CD4-positive, CD25-positive, alpha-beta regulatory T cell (primary cell): Measurements from ENCODE around the gene EFCAB14. TPM values are rescaled to one million over a fixed set of nuclear protein-coding genes. Genes with fewer than 3 reads are reported as not detected.

Experiments
- ATAC-seq, 2 donors: fragments of 150-1000 bp; cut with Tn5 transposase; one replicate each; pipeline ENCODE4 v1.10.0; 2021; ENCODE audit warnings: low read depth in 2 of 2, moderate number of reproducible peaks in 2 of 2, moderate library complexity in 1 of 2
- DNase-seq, 3 donors: peaks; one replicate each; pipeline versions ENCODE4 v3.0.0 to v3.0.0-alpha.2; 2012 to 2022; ENCODE audit warnings: mixed read lengths in 1 of 3
- H3K27ac ChIP-seq: one replicate; pipeline ENCODE4 v1.7.0; 2013; ENCODE audit warnings: mild to moderate bottlenecking, low read length; ENCODE audit not compliant: insufficient read depth, poor library complexity, severe bottlenecking
- H3K27me3 ChIP-seq: one replicate; pipeline ENCODE4 v1.7.0; 2013; ENCODE audit warnings: low read length; ENCODE audit not compliant: control insufficient read depth, insufficient read depth
- H3K36me3 ChIP-seq: one replicate; pipeline ENCODE4 v1.7.0; 2013; ENCODE audit warnings: mild to moderate bottlenecking, low read length, moderate library complexity; ENCODE audit not compliant: control insufficient read depth, insufficient read depth
- H3K4me1 ChIP-seq: 2 replicates; pipeline ENCODE4 v1.7.0; 2013; ENCODE audit warnings: mild to moderate bottlenecking, low read length; ENCODE audit not compliant: insufficient read depth, control insufficient read depth, poor library complexity, severe bottlenecking
- H3K4me3 ChIP-seq: one replicate; pipeline ENCODE4 v1.7.0; 2013; ENCODE audit warnings: low read depth, mild to moderate bottlenecking, low read length, moderate library complexity
- H3K9me3 ChIP-seq, 2 experiments: 1 replicate in 1 of 2; 2 replicates in 1 of 2; pipeline ENCODE4 v1.7.0; 2013; ENCODE audit warnings: low read length in 2 of 2, mild to moderate bottlenecking in 1 of 2, moderate library complexity in 1 of 2; ENCODE audit not compliant: control insufficient read depth in 2 of 2
- H3K27ac Mint-ChIP-seq, 3 donors: one replicate each; pipeline ENCODE4 v1.8.0; 2020 to 2022; ENCODE audit warnings: mild to moderate bottlenecking in 3 of 3, mixed read lengths in 3 of 3, moderate library complexity in 2 of 3
- H3K27me3 Mint-ChIP-seq: one replicate; pipeline ENCODE4 v1.8.0; 2022; ENCODE audit warnings: mild to moderate bottlenecking, mixed read lengths
- H3K36me3 Mint-ChIP-seq: one replicate; pipeline ENCODE4 v1.8.0; 2020; ENCODE audit warnings: mixed read lengths
- H3K4me1 Mint-ChIP-seq, 4 donors: one replicate each; pipeline ENCODE4 v1.8.0; 2020 to 2022; ENCODE audit warnings: mixed read lengths in 4 of 4, mild to moderate bottlenecking in 1 of 4
- H3K4me3 Mint-ChIP-seq, 4 donors: one replicate each; pipeline ENCODE4 v1.8.0; 2020 to 2022; ENCODE audit warnings: mild to moderate bottlenecking in 4 of 4, mixed read lengths in 4 of 4, moderate library complexity in 3 of 4
- H3K9me3 Mint-ChIP-seq, 7 donors: one replicate each; pipeline ENCODE4 v1.8.0; 2020 to 2022; ENCODE audit warnings: mixed read lengths in 7 of 7, mild to moderate bottlenecking in 3 of 7, moderate library complexity in 2 of 7
- polyA plus RNA-seq, 4 donors: library from polyadenylated mRNA; unstranded; fragments of 300-500 nt; fragmentation: Illumina TruSeq; gene quantifications; one replicate each; pipeline ENCODE4 v1.2.3, GENCODE V29; 2021
- total RNA-seq: library from RNA; stranded (reverse); gene quantifications from one replicate; pipeline ENCODE4 v1.2.3, GENCODE V29; 2022

Gene EFCAB14
- total and polyA plus RNA-seq, 5 donors from 2014 or later, result 81.2 to 88.9 (median 83.7) TPM

GRCh38 chr1:46681333-46682034 lies 37.4 kb downstream of the EFCAB14 start:
- no peaks in the 10 kb centered on the region for H3K27me3 Mint-ChIP-seq

GRCh38 chr1:46679789-46680573 lies 38.9 kb downstream of the EFCAB14 start:
- H3K4me1 ChIP-seq, result peaks cover 12% of the 10 kb centered on the region
- Mint-ChIP-seq H3K27ac (peak overlapping the region in 1 of 3 donors; percentile 23), H3K4me1 (peaks cover 0 to 28% (median 23%) of the 10 kb centered on the region in 4 donors), H3K36me3 (peaks cover 55% of the 10 kb centered on the region), H3K4me3 (no peak overlapping the region), H3K27me3 (no peaks in the 10 kb centered on the region), H3K9me3 (no peaks in the 10 kb centered on the region)
- no peak for ATAC-seq
- H3K4me3 ChIP-seq, result no peak overlapping the region
- H3K9me3 ChIP-seq, result no peaks in the 10 kb centered on the region
- DNase-seq, result no peak
- no peaks in the 10 kb centered on the region for H3K27me3 ChIP-seq
- H3K27ac ChIP-seq, result no peak overlapping the region
- H3K36me3 ChIP-seq, result peaks cover 78% of the 10 kb centered on the region

More at GRCh38 chr1:46681333-46682034, 37.4 kb downstream of the EFCAB14 start:
- Mint-ChIP-seq H3K27ac (peak overlapping the region in 1 of 3 donors; percentile 30), H3K9me3 (no peaks in the 10 kb centered on the region), H3K36me3 (peaks cover 59% of the 10 kb centered on the region), H3K4me1 (peaks cover 0 to 14% (median 12%) of the 10 kb centered on the region in 4 donors), H3K4me3 (no peak overlapping the region)
- Histone ChIP-seq H3K27me3 (no peaks in the 10 kb centered on the region), H3K4me3 (no peak overlapping the region), H3K9me3 (no peaks in the 10 kb centered on the region), H3K4me1 (no peaks in the 10 kb centered on the region), H3K27ac (no peak overlapping the region), H3K36me3 (peaks cover 91% of the 10 kb centered on the region)
- ATAC-seq (no peak), DNase-seq (no peak)

- H3K27ac Mint-ChIP-seq, result peak overlapping the region in 2 of 3 donors; percentile 91 to 92
Measured at GRCh38 chr1:46677339-46677738, 41.6 kb downstream of the EFCAB14 start.

GRCh38 chr1:46676531-46676930 lies 42.4 kb downstream of the EFCAB14 start:
- H3K27me3 Mint-ChIP-seq, result no peaks in the 10 kb centered on the region
- peak overlapping the region; percentile 75 for H3K4me3 ChIP-seq
- no peak for ATAC-seq
- H3K4me3 Mint-ChIP-seq, result peak overlapping the region in 1 of 4 donors; percentile 32
- no peaks in the 10 kb centered on the region for H3K9me3 ChIP-seq
- peak overlapping the region; percentile 78 for H3K27ac ChIP-seq
- H3K27me3 ChIP-seq, result no peaks in the 10 kb centered on the region
- H3K27ac Mint-ChIP-seq, result peak overlapping the region; percentile 91 to 95 (median 92)
- H3K4me1 ChIP-seq, result peaks cover 12% of the 10 kb centered on the region
- peaks cover 37% of the 10 kb centered on the region for H3K36me3 Mint-ChIP-seq
- DNase-seq, result no peak
- peaks cover 43% of the 10 kb centered on the region for H3K36me3 ChIP-seq
- no peaks in the 10 kb centered on the region for H3K9me3 Mint-ChIP-seq
- peaks cover 0 to 28% (median 24%) of the 10 kb centered on the region in 4 donors for H3K4me1 Mint-ChIP-seq

More at GRCh38 chr1:46677339-46677738, 41.6 kb downstream of the EFCAB14 start:
- ATAC-seq (no peak), DNase-seq (no peak)
- Mint-ChIP-seq H3K4me3 (no peak overlapping the region), H3K9me3 (no peaks in the 10 kb centered on the region), H3K27me3 (no peaks in the 10 kb centered on the region), H3K36me3 (peaks cover 45% of the 10 kb centered on the region), H3K4me1 (peaks cover 0 to 28% (median 24%) of the 10 kb centered on the region in 4 donors)
- peaks cover 12% of the 10 kb centered on the region for H3K4me1 ChIP-seq
- no peak overlapping the region for H3K4me3 ChIP-seq
- peak overlapping the region; percentile 42 for H3K27ac ChIP-seq
- no peaks in the 10 kb centered on the region for H3K9me3 ChIP-seq
- H3K36me3 ChIP-seq, result peaks cover 51% of the 10 kb centered on the region
- no peaks in the 10 kb centered on the region for H3K27me3 ChIP-seq

GRCh38 chr1:46675549-46676314 lies 43.2 kb downstream of the EFCAB14 start:
- peak overlapping the region; percentile 78 for H3K27ac ChIP-seq
- peaks cover 35% of the 10 kb centered on the region for H3K36me3 ChIP-seq
- H3K9me3 ChIP-seq, result no peaks in the 10 kb centered on the region
- peak; percentile 73 to 75 for ATAC-seq
- peak in 2 of 3 donors; percentile 14 to 76 for DNase-seq
- H3K27ac Mint-ChIP-seq, result peak overlapping the region; percentile 91 to 95 (median 92)
- H3K9me3 Mint-ChIP-seq, result no peaks in the 10 kb centered on the region
- H3K27me3 Mint-ChIP-seq, result no peaks in the 10 kb centered on the region
- peaks cover 31% of the 10 kb centered on the region for H3K36me3 Mint-ChIP-seq
- peak overlapping the region; percentile 2 to 62 (median 44) for H3K4me3 Mint-ChIP-seq
- H3K4me1 ChIP-seq, result peaks cover 12% of the 10 kb centered on the region
- H3K4me1 Mint-ChIP-seq, result peaks cover 0 to 28% (median 24%) of the 10 kb centered on the region in 4 donors
- peak overlapping the region; percentile 75 for H3K4me3 ChIP-seq
- H3K27me3 ChIP-seq, result no peaks in the 10 kb centered on the region

- DNase-seq (peak in 1 of 3 donors; percentile 43), ATAC-seq (peak; percentile 50 to 54)
- Mint-ChIP-seq H3K9me3 (no peaks in the 10 kb centered on the region), H3K4me3 (no peak overlapping the region), H3K27ac (peak overlapping the region in 2 of 3 donors; percentile 23 to 44), H3K27me3 (no peaks in the 10 kb centered on the region), H3K36me3 (peaks cover 17% of the 10 kb centered on the region), H3K4me1 (peaks cover 0 to 28% (median 24%) of the 10 kb centered on the region in 4 donors)
- Histone ChIP-seq H3K4me1 (peaks cover 12% of the 10 kb centered on the region), H3K4me3 (no peak overlapping the region), H3K9me3 (no peaks in the 10 kb centered on the region), H3K27ac (no peak overlapping the region), H3K36me3 (peaks cover 17% of the 10 kb centered on the region), H3K27me3 (no peaks in the 10 kb centered on the region)
Measured at GRCh38 chr1:46673749-46674182, 45.1 kb downstream of the EFCAB14 start.

- no peak overlapping the region for H3K4me3 Mint-ChIP-seq
- H3K27me3 ChIP-seq, result no peaks in the 10 kb centered on the region
- no peaks in the 10 kb centered on the region for H3K9me3 Mint-ChIP-seq
- H3K9me3 ChIP-seq, result no peaks in the 10 kb centered on the region
- H3K4me1 ChIP-seq, result peaks cover 12% of the 10 kb centered on the region
- peaks cover 0 to 27% (median 24%) of the 10 kb centered on the region in 4 donors for H3K4me1 Mint-ChIP-seq
- peak overlapping the region in 1 of 3 donors; percentile 67 for H3K27ac Mint-ChIP-seq
- H3K27ac ChIP-seq, result no peak overlapping the region
- no peaks in the 10 kb centered on the region for H3K27me3 Mint-ChIP-seq
- no peak overlapping the region for H3K4me3 ChIP-seq
- ATAC-seq, result no peak
- H3K36me3 ChIP-seq, result peaks cover 7% of the 10 kb centered on the region
- peaks cover 7% of the 10 kb centered on the region for H3K36me3 Mint-ChIP-seq
- DNase-seq, result no peak
Measured at GRCh38 chr1:46672696-46673095, 46.2 kb downstream of the EFCAB14 start.
